ENCODE measurements around the gene TRABD2A. TPM values are rescaled to one million over a fixed set of nuclear protein-coding genes. Genes with fewer than 3 reads are reported as not detected.

The TRABD2A gene
- total RNA-seq = 0.84 TPM in 2 replicates
- long read RNA-seq, partial matches to known transcripts = 0 of 1 reads
- long read RNA-seq, other reads (novel, unspliced or antisense) = 0 of 1 reads

DNA sequence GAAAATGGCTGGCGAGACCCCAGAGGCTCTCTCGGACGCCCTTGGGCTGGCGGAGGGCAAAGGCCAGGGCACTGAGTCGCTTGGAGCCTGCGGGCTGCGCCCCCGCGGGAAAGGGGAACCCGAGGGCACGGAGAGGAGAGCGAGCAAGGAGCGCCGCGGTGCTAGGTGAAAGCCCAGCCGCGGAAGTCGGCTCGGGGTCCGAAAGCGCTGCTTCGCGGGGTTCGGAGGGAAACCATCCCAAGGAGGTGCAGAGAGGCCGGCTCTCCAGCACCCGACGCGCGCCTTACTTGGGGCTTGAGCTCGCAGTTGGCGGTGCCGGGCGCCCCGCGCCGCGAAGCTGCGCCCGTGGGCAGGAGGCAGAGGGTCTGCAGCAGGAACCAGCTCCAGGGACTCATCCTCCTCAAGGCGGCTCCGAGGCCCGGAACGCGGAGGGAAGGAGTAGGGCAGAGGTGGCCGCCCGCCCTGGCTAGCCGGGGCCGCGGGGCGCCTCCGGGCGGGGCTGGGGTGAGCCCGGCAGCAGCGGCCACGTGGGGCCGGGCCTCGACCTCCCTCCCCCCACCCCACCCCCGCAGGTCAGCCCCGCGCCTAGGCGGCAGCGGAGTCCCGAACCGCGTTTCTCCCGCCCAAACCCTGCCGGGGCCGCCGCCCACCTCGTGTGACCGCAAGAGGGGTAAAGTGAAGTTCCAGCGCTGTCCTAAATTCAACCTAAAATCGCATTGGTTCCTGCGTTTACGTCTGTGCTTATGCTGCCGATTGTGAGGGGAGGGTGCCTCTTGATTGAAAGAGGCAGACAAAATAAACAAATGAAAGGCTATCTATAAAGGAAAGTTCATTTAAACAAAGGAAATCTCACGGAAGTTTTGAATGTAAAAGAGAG lies at the start of gene TRABD2A:
Gene TRABD2A, minus strand, starts transcription at position 440 of the 877 bp plus-strand sequence. Its CDS starts 45 bp downstream, at position 395.
- no peak within 1 kb of the TSS for H3K27ac Mint-ChIP-seq (ENCODE audit: unreplicated experiment)
- no peak for TF ChIP-seq CTCF (conservative IDR thresholded peaks at IDR 0.05)
- peak; percentile 23 for DNase-seq (ENCODE audit: low read depth, low spot score)

DNA sequence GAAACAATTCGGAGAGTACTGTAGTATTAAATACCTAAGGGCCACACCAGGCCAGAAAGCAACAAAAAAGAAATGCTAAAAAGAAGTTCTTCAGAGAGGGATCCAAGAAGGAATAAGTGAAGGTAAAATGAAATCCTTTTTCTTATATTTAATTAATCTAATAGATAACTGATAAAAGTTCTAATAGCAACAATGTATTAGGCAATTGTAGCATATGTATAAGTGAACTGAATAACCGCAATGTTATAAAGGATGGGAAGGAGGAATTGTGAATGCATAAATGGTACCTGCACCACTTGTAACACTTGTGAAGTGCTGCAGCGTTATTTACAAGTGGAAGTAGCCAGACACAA lies 46.4 kb upstream of the TRABD2A start:
- Mint-ChIP-seq H3K36me3 (ENCODE audit: low read depth) (no peaks in the 10 kb centered on the region), H3K27ac (ENCODE audit: unreplicated experiment) (no peak overlapping the region), H3K4me3 (peak overlapping the region; percentile 77), H3K9me3 (no peaks in the 10 kb centered on the region), H3K4me1 (peaks cover 19% of the 10 kb centered on the region), H3K27me3 (ENCODE audit: low read depth) (peaks cover 8% of the 10 kb centered on the region)
- peak; percentile 32 for TF ChIP-seq CTCF (conservative IDR thresholded peaks at IDR 0.05)
- DNase-seq (ENCODE audit: low read depth, low spot score) = no peak

More for the DNA sequence above, at the start of gene TRABD2A:
- Mint-ChIP-seq H3K36me3 (ENCODE audit: low read depth) (no peaks in the 10 kb centered on the region), H3K27me3 (ENCODE audit: low read depth) (peaks cover 93% of the 10 kb centered on the region), H3K4me3 (peak within 1 kb of the TSS; percentile 84), H3K9me3 (no peaks in the 10 kb centered on the region), H3K4me1 (peaks cover 24% of the 10 kb centered on the region)

DNA sequence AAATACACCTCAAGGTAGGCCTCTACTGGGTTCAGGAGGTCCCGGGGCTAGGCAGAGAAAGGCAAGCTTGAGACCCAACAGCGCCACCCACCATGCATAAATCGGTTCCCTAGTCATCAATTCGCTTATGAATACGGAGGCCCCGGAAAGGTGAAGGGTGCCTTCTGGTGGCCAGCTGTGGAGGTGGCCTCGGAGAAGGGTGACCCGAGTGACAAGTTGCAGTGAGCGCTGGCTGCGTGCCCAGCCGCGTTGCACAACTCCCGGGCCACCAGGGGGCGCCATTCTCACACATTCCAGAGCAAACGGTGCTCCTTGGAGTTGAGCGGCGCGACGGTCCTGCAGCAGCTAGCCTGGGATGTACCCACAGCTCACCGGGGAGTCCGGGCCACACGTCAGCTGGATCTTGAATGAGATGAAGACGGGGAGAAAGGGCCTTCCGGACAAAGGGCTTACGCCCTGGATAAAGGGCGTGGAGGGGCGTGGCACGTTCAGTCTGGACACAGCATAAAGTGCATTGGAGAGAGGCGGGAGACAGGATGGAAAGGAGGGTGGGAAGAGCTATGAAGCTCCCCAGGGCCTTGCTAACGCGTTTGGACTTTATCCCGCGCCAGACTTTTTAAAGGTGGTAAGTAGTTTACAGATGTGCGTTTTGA lies 45.0 kb upstream of the TRABD2A start:
- Mint-ChIP-seq H3K9me3 (no peaks in the 10 kb centered on the region), H3K4me1 (peaks cover 19% of the 10 kb centered on the region), H3K27me3 (ENCODE audit: low read depth) (peaks cover 8% of the 10 kb centered on the region), H3K4me3 (peak overlapping the region; percentile 84), H3K27ac (ENCODE audit: unreplicated experiment) (no peak overlapping the region), H3K36me3 (ENCODE audit: low read depth) (no peaks in the 10 kb centered on the region)
- peak; percentile 99 for DNase-seq (ENCODE audit: low read depth, low spot score)
- TF ChIP-seq CTCF (conservative IDR thresholded peaks at IDR 0.05) = peak; percentile 99

DNA sequence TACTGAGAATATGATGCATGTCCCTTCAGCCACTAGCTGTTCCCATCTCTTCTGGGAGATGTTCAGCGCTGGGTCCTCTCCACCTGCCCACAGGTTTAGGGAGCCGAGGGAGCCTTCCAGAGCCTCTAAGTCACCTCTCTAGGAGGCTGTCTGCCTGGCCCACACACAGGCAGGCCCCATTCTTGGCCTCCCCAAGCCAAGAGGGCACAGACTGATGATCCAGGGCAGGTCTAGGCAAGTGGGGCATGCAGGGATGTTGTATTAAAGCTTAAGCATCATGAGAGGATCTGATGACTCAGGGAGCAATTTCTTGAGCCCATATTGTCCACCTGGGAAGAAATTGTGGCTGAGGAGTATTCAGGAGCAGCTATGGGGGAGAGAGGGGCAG lies 44.4 kb upstream of the TRABD2A start:
- DNase-seq (ENCODE audit: low read depth, low spot score) = no peak
- Mint-ChIP-seq H3K9me3 (no peaks in the 10 kb centered on the region), H3K27me3 (ENCODE audit: low read depth) (peaks cover 8% of the 10 kb centered on the region), H3K36me3 (ENCODE audit: low read depth) (no peaks in the 10 kb centered on the region), H3K27ac (ENCODE audit: unreplicated experiment) (no peak overlapping the region), H3K4me3 (no peak overlapping the region), H3K4me1 (peaks cover 21% of the 10 kb centered on the region)
- no peak for TF ChIP-seq CTCF (conservative IDR thresholded peaks at IDR 0.05)

DNA sequence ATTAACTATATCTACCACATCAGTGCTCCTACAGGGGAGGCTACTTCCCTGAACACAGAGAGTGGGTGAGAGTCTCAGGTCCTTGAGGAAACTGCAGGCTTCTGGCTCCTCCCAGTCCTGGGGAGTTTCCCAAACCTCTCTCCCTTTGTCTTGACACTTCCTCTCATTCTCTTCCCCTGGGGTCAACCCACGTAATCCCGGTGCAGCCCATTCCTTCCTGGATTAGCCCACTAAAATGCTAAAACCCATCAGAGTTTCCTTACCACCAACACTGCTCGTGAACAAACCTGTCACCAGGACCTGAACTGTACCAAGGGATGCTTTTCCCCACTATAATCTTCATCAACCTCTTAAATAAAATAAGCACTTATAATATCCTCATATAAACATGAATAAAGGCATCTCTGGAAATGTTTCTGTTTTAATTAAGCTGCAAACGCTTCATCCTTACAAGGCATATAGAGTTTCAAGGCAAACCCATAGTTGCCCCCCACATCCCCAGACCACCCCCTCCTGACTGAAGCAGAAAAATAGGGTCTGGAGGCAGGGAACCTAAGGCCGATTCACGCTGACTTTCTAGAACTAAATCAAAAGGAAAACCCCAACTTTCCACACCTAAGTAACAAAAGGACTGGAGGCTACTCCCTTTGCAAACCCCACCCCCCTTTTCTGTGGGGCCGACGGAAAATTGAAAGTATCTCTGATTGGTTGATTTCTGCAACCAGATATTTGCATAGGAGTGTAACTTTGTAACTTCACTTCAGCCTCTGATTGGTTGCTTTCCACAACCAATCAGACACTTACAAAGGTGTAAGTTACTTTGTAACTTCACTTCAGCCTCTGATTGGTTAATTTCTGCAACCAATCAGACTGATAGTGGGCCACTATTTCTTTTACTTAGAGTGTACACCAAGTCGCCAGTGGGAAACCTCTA lies 43.6 kb upstream of the TRABD2A start:
- no peak overlapping the region for H3K27ac Mint-ChIP-seq (ENCODE audit: unreplicated experiment)
- no peaks in the 10 kb centered on the region for H3K9me3 Mint-ChIP-seq
- H3K36me3 Mint-ChIP-seq (ENCODE audit: low read depth) = no peaks in the 10 kb centered on the region
- no peak for TF ChIP-seq CTCF (conservative IDR thresholded peaks at IDR 0.05)
- peaks cover 30% of the 10 kb centered on the region for H3K4me1 Mint-ChIP-seq
- DNase-seq (ENCODE audit: low read depth, low spot score) = no peak
- peaks cover 8% of the 10 kb centered on the region for H3K27me3 Mint-ChIP-seq (ENCODE audit: low read depth)
- H3K4me3 Mint-ChIP-seq = peak overlapping the region; percentile 31

Data from neural crest cell (in vitro differentiated cells).